GM12878 (cell line): ENCODE data around the gene PDE1C. TPM values are rescaled to one million over a fixed set of nuclear protein-coding genes. Genes with fewer than 3 reads are reported as not detected.

Experiments
- ATAC-seq: fragments of 200-7000 bp; cut with Tn5 transposase; 3 replicates; pipeline ENCODE4 v1.9.1; 2020; ENCODE audit warnings: mild to moderate bottlenecking, moderate library complexity
- BruUV-seq: library from RNA; stranded (reverse); fragments of 400-500 nt; replicated peaks from 2 replicates; lab custom pipeline; 2021; lab: Mats Ljungman, UMichigan
- CTCF ChIA-PET: fragments of 300-600 bp; sonication (Branson Sonifier 250); formaldehyde crosslinking; extraction: SDS; loops from one replicate; lab custom pipeline; 2021; ENCODE audit warnings: inconsistent platforms; lab: Yijun Ruan, JAX
- POLR2A ChIA-PET: fragments of 350-600 bp; formaldehyde crosslinking; extraction: SDS; loops from one replicate; lab custom pipeline; 2021; ENCODE audit warnings: inconsistent platforms; lab: Charles Lee
- RAD21 ChIA-PET: fragments of 300-600 bp; sonication (Branson Sonifier 250); formaldehyde crosslinking; loops from one replicate; lab custom pipeline; 2023; ENCODE audit warnings: antibody characterized with exemption; ENCODE audit not compliant: unreplicated experiment; lab: Charles Lee
- SMC1A ChIA-PET: fragments of 300-600 bp; sonication (Branson Sonifier 250); formaldehyde crosslinking; loops from one replicate; lab custom pipeline; 2023; ENCODE audit not compliant: unreplicated experiment, uncharacterized antibody; lab: Charles Lee
- DNase-seq: peaks from one replicate; pipeline ENCODE4 v3.0.0-alpha.2; 2011; ENCODE audit warnings: low read depth, low spot score
- FAIRE-seq: peaks from 3 replicates; lab custom pipeline; 2011; peaks lifted over from hg19 to GRCh38; lab: Jason Lieb, UNC
- H2AFZ ChIP-seq: 2 replicates; pipeline ENCODE4 v1.6.0; 2011; ENCODE audit warnings: low read depth, low read length, control low read depth; ENCODE audit not compliant: control insufficient read depth
- H3K27ac ChIP-seq: 2 replicates; pipeline ENCODE4 v1.5.1; 2011; ENCODE audit warnings: control low read depth; ENCODE audit not compliant: control insufficient read depth, insufficient read depth
- H3K27me3 ChIP-seq, 2 experiments: replicated peaks in 1 of 2; 2 replicates each; pipeline versions ENCODE4 v1.6.0 to v1.6.1; 2011; ENCODE audit warnings: low read length in 1 of 2; ENCODE audit not compliant: control insufficient read depth in 2 of 2, insufficient read depth in 2 of 2
- H3K36me3 ChIP-seq, 2 experiments: 2 replicates each; pipeline ENCODE4 v1.5.1; 2011; ENCODE audit warnings: low read length in 1 of 2; ENCODE audit not compliant: control insufficient read depth in 2 of 2, insufficient read depth in 2 of 2
- H3K4me1 ChIP-seq: 2 replicates; pipeline ENCODE4 v1.6.1; 2011; ENCODE audit warnings: mild to moderate bottlenecking, low read length, moderate library complexity, mixed read lengths; ENCODE audit not compliant: control insufficient read depth, insufficient read depth
- H3K4me2 ChIP-seq: 2 replicates; pipeline ENCODE4 v1.6.0; 2011; ENCODE audit warnings: control low read depth; ENCODE audit not compliant: control insufficient read depth, insufficient read depth
- H3K4me3 ChIP-seq: fragments of 200-600 bp; sonication (generic); 2 replicates; pipeline ENCODE4 v1.5.1; 2016
- H3K79me2 ChIP-seq: 2 replicates; pipeline ENCODE4 v1.6.0; 2011; ENCODE audit warnings: low read length; ENCODE audit not compliant: control insufficient read depth, insufficient read depth
- H3K9ac ChIP-seq: 2 replicates; pipeline ENCODE4 v1.8.0; 2011; ENCODE audit warnings: low read length, control low read depth, mixed read lengths; ENCODE audit not compliant: control insufficient read depth, insufficient read depth
- H3K9me3 ChIP-seq: replicated peaks from 3 replicates; pipeline ENCODE4 v1.5.1; 2011; ENCODE audit warnings: mild to moderate bottlenecking, low read length; ENCODE audit not compliant: control insufficient read depth, insufficient read depth
- H4K20me1 ChIP-seq: 2 replicates; pipeline ENCODE4 v1.6.0; 2011; ENCODE audit not compliant: control insufficient read depth, insufficient read depth
- ASH2L ChIP-seq: fragments of 300-600, 200-600 bp; sonication (generic); IDR thresholded peaks from 2 replicates; pipeline ENCODE4 v1.6.1; 2017; ENCODE audit warnings: low read depth, mild to moderate bottlenecking, borderline replicate concordance
- BHLHE40 ChIP-seq, 2 experiments: fragments of 450-650 bp in 1 of 2; IDR thresholded peaks; 2 replicates each; pipeline ENCODE4 v1.6.1; 2011 to 2017; ENCODE audit warnings: low read depth in 2 of 2, borderline replicate concordance in 1 of 2, improper control_type of control experiment in 1 of 2, low read length in 1 of 2, mild to moderate bottlenecking in 1 of 2
- CBFB ChIP-seq: IDR thresholded peaks from 2 replicates; pipeline ENCODE4 v1.6.1; 2016; ENCODE audit warnings: antibody characterized with exemption, low read depth
- EP300 ChIP-seq, 2 experiments: fragments of 150-350 bp in 1 of 2; IDR thresholded peaks; 2 replicates each; pipeline ENCODE4 v1.6.1; 2011 to 2012; ENCODE audit warnings: low read depth in 2 of 2, low read length in 2 of 2, borderline replicate concordance in 1 of 2, improper control_type of control experiment in 1 of 2, inconsistent platforms in 1 of 2; ENCODE audit not compliant: control insufficient read depth in 1 of 2
- PAX8 ChIP-seq: fragments of 450-650 bp; IDR thresholded peaks from 2 replicates; pipeline ENCODE4 v1.6.1; 2017; ENCODE audit warnings: mild to moderate bottlenecking, moderate library complexity
- SPI1 ChIP-seq: IDR thresholded peaks from 2 replicates; pipeline ENCODE4 v1.6.1; 2011; ENCODE audit warnings: low read depth, mild to moderate bottlenecking, low read length, moderate library complexity, borderline replicate concordance; ENCODE audit not compliant: insufficient read depth
- YBX1 ChIP-seq: fragments of 450-650 bp; IDR thresholded peaks from 2 replicates; pipeline ENCODE4 v1.6.1; 2016; ENCODE audit warnings: antibody characterized with exemption
- ZBED1 ChIP-seq: IDR thresholded peaks from 2 replicates; pipeline ENCODE4 v1.6.1; 2016; ENCODE audit warnings: borderline replicate concordance
- WGBS: methylation state at CpG from one replicate; pipeline ENCODE4 v1.1.6; 2016; ENCODE audit warnings: low lambda C conversion rate; ENCODE audit not compliant: insufficient replicate concordance, insufficient coverage; ENCODE audit errors: missing lambda C conversion rate; 5-methylcytosine and 5-hydroxymethylcytosine counted together
- in situ Hi-C: fragments of 300-500 bp; cut with MboI; formaldehyde crosslinking; loops from 9 replicates; pipeline ENCODE4 v1.14.3; 2018; ENCODE audit warnings: mixed read lengths
- intact Hi-C: fragments of 100-400 bp; cut with micrococcal nuclease; formaldehyde crosslinking; loops from one replicate; pipeline ENCODE4 v1.14.2; 2022; ENCODE audit not compliant: unreplicated experiment
- polyA plus RNA-seq, 11 experiments: library from polyadenylated mRNA; depleted of rRNA in 4 of 11; unstranded in 6 of 11; stranded (reverse) in 5 of 11; fragments of >200 nt; fragmentation: Nextera tagmentation in 4 of 11; fragmentation: Illumina TruSeq in 1 of 11; extraction: Ambion mirVana in 4 of 11; extraction: Trizol in 1 of 11; gene quantifications; 1 replicate in 1 of 11; 2 replicates in 10 of 11; pipeline versions ENCODE4 v1.2.1 to v1.2.3, GENCODE V29; 2011 to 2016; ENCODE audit warnings: inconsistent platforms in 2 of 11, missing spikeins in 2 of 11, low read depth in 1 of 11
- total RNA-seq, 4 experiments: library from RNA; depleted of rRNA in 3 of 4; stranded (reverse); fragments of >200 nt in 3 of 4; fragmentation: Illumina TruSeq in 1 of 4; extraction: Trizol in 1 of 4; gene quantifications; 2 replicates each; pipeline versions ENCODE4 v1.2.1 to v1.2.3, GENCODE V29; 2013 to 2021
- TF ChIP-seq, protein P1 (sequence below): IDR thresholded peaks from 2 replicates; pipeline ENCODE4 v1.6.1; 2012; ENCODE audit warnings: mild to moderate bottlenecking, low read depth, low read length

Gene PDE1C
- total and polyA plus RNA-seq, 10 of the 15 experiments (the other 5 are each of a cell fraction or from before 2014, with no cell fraction given), result 0.29 to 2.3 (median 0.70) TPM

DNA sequence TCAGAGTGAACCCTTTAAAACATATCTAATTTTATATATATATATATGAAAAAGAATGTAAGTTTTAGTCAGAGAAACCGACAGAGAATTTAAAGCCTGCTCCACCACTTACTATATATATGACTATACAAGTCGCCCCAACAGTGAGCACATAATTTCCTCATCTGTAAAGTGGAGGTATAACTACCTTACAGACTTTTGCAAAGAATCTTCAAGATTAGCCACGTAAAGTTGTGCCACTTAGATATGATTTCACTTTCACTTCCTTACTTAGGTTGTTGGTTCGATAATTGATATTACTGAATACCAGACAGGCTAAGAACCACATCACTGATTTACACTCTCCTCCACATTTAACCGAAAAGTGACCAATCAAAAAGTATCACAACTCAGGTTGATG lies 94.7 kb downstream of the PDE1C start:
- RAD21 ChIA-PET, result no interaction called here
- no peaks in the 10 kb centered on the region for H4K20me1 ChIP-seq
- TF ChIP-seq EP300 (IDR thresholded peaks at IDR 0.05; ENCODE audit: borderline replicate concordance in 1 of 2, control insufficient read depth in 1 of 2, low read depth in 2 of 2, low read length in 2 of 2) (no peak), SPI1 (peak; percentile 42; the same call in 1 of the 2 replicates), CBFB (no peak), YBX1 (no peak), ZBED1 (no peak), ASH2L (no peak), PAX8 (no peak), BHLHE40 (IDR thresholded peaks at IDR 0.05; ENCODE audit: borderline replicate concordance in 1 of 2, low read depth in 2 of 2, low read length in 1 of 2) (no peak)
- TF ChIP-seq, protein P1, sequence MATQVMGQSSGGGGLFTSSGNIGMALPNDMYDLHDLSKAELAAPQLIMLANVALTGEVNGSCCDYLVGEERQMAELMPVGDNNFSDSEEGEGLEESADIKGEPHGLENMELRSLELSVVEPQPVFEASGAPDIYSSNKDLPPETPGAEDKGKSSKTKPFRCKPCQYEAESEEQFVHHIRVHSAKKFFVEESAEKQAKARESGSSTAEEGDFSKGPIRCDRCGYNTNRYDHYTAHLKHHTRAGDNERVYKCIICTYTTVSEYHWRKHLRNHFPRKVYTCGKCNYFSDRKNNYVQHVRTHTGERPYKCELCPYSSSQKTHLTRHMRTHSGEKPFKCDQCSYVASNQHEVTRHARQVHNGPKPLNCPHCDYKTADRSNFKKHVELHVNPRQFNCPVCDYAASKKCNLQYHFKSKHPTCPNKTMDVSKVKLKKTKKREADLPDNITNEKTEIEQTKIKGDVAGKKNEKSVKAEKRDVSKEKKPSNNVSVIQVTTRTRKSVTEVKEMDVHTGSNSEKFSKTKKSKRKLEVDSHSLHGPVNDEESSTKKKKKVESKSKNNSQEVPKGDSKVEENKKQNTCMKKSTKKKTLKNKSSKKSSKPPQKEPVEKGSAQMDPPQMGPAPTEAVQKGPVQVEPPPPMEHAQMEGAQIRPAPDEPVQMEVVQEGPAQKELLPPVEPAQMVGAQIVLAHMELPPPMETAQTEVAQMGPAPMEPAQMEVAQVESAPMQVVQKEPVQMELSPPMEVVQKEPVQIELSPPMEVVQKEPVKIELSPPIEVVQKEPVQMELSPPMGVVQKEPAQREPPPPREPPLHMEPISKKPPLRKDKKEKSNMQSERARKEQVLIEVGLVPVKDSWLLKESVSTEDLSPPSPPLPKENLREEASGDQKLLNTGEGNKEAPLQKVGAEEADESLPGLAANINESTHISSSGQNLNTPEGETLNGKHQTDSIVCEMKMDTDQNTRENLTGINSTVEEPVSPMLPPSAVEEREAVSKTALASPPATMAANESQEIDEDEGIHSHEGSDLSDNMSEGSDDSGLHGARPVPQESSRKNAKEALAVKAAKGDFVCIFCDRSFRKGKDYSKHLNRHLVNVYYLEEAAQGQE, result no peak
- no peaks in the 10 kb centered on the region for H3K36me3 ChIP-seq
- CTCF ChIA-PET, result no interaction called here
- H2AFZ ChIP-seq, result no peak overlapping the region
- H3K9ac ChIP-seq, result no peak overlapping the region
- no peaks in the 10 kb centered on the region; the same call in 2 of the 3 replicates for H3K9me3 ChIP-seq
- no TSS peak for BruUV-seq
- no peak; the same call in 1 of the 3 replicates for ATAC-seq
- no peak for DNase-seq
- no peak overlapping the region for H3K4me3 ChIP-seq
- POLR2A ChIA-PET, result no interaction called here
- intact Hi-C loops, result no loop called here
- in situ Hi-C loops, result no loop called here
- no peaks in the 10 kb centered on the region for H3K4me1 ChIP-seq
- no peak for FAIRE-seq
- WGBS, result 11% methylated on average over 5 of the region's 5 CpGs
- no peak overlapping the region for H3K27ac ChIP-seq
- SMC1A ChIA-PET, result no interaction called here
- no peaks in the 10 kb centered on the region; a peak in 2 of 4 replicates for H3K27me3 ChIP-seq
- no peak overlapping the region for H3K4me2 ChIP-seq
- no peaks in the 10 kb centered on the region for H3K79me2 ChIP-seq
